ENCODE measurements around the gene TMPRSS9. TPM values are rescaled to one million over a fixed set of nuclear protein-coding genes. Genes with fewer than 3 reads are reported as not detected.

Gene TMPRSS9
- total RNA-seq, 4 donors from 2014 or later: not detected

DNA sequence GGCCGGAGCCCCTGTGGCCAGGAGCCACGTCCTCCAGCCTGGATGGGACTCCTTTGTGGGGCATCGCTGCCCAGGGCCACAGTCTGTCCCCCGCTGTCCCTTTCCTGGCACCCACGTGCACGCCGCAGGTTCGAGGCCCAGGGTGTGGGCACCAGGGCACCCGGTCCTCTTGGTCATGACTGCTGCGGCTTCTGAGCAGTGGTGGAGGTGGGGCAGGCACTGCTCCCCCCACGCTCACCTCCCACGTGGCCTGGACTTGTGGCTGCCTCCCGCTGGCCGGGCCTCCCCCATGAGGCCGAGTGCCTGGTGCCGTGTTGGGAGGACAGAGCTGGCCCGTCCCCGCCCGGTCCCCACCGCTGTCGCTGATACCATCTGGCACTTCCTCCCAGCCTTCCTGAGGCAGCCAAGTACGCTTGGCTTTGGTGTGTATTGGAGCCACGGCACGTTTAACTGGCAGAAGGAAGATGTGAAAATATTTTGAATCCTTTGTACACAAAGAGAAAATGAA, 18.8 kb upstream of the TMPRSS9 start:
- WGBS, 2 donors: 79 to 80% methylated on average over 7 to 13 of the region's 24 CpGs
- Histone ChIP-seq H3K27me3 (no peaks in the 10 kb centered on the region), H3K36me3 (peaks cover 0 to 73% (median 0%) of the 10 kb centered on the region in 3 donors), H3K9me3 (no peaks in the 10 kb centered on the region), H3K27ac (no peak overlapping the region), H3K4me1 (peaks cover 0 to 27% (median 0%) of the 10 kb centered on the region in 4 donors), H3K4me3 (no peak overlapping the region)
- TF ChIP-seq POLR2A (IDR thresholded peaks at IDR 0.05) (no peak), EP300 (IDR thresholded peaks at IDR 0.05) (no peak), CTCF (IDR thresholded peaks at IDR 0.05) (no peak)
- DNase-seq (ENCODE audit: low spot score in 2 of 2): no peak

DNA sequence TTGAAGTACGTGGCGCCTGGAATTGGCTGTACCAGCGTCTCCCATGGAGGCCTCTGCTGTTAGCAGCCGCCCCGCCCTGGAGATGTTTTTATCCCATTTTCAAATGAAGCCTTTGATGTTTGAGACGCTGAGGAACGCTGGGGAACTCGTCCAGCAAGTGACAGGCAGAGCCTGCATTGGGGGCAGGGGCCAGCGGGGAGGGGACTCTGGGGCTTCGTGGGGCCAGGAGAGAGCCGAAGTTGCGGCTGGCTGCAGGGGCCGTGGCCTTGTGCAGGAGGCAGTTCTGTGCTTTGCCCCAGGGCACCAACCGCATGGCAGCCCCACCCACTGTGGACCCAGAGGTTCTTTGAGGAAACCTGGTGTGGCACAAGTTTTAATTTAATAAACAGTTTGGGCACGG, 18.1 kb upstream of the TMPRSS9 start:
- H3K4me3 ChIP-seq: no peak overlapping the region
- TF ChIP-seq EP300 (IDR thresholded peaks at IDR 0.05) (no peak), CTCF (IDR thresholded peaks at IDR 0.05) (no peak), POLR2A (IDR thresholded peaks at IDR 0.05) (no peak)
- H3K9me3 ChIP-seq: no peaks in the 10 kb centered on the region
- no peak overlapping the region for H3K27ac ChIP-seq
- peaks cover 0 to 25% (median 0%) of the 10 kb centered on the region in 4 donors for H3K4me1 ChIP-seq
- no peak for DNase-seq (ENCODE audit: low spot score in 2 of 2)
- H3K27me3 ChIP-seq: no peaks in the 10 kb centered on the region
- WGBS, 2 donors: 75 to 85% methylated on average over 15 of the region's 15 CpGs
- H3K36me3 ChIP-seq: peaks cover 0 to 80% (median 0%) of the 10 kb centered on the region in 3 donors

DNA sequence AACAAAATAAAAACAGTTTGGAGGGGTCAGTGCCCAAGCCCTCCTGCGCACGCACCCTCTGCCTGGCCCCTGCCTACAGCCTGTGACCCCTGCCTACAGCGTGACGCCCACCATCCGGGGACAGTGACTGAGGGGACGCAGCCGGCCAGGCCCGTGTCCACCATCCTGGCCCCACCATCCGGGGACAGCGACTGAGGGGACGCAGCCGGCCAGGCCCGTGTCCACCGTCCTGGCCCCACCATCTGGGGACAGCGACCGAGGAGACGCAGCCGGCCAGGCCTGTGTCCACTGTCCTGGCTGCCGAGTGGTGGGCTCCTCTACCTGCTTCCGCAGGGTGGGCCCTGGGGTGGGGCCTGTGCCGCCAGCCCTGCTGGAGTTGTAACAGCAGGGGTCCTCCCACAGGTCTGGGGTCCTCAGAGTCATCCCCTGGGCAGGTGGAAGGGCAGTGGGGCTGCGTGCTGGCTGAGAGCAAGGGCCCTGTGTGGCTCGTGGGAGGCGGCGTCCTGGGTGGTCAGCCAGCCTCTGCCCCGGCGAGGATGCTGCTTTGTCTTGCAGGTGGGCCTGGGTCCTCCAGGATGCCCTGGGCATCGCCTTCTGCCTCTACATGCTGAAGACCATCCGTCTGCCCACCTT, 17.3 kb upstream of the TMPRSS9 start:
- Histone ChIP-seq H3K27ac (no peak overlapping the region), H3K9me3 (no peaks in the 10 kb centered on the region), H3K4me1 (peaks cover 0 to 17% (median 0%) of the 10 kb centered on the region in 4 donors), H3K27me3 (no peaks in the 10 kb centered on the region), H3K36me3 (peaks cover 0 to 76% (median 0%) of the 10 kb centered on the region in 3 donors), H3K4me3 (no peak overlapping the region)
- WGBS, 2 donors: 90 to 94% methylated on average over 12 to 22 of the region's 29 CpGs
- no peak for DNase-seq (ENCODE audit: low spot score in 2 of 2)
- TF ChIP-seq EP300 (IDR thresholded peaks at IDR 0.05) (no peak), CTCF (IDR thresholded peaks at IDR 0.05) (no peak), POLR2A (IDR thresholded peaks at IDR 0.05) (no peak)

- Histone ChIP-seq H3K27ac (no peak overlapping the region), H3K4me1 (peaks cover 0 to 12% (median 0%) of the 10 kb centered on the region in 4 donors), H3K36me3 (peaks cover 0 to 75% (median 0%) of the 10 kb centered on the region in 3 donors), H3K27me3 (no peaks in the 10 kb centered on the region), H3K9me3 (no peaks in the 10 kb centered on the region), H3K4me3 (no peak overlapping the region)
- no peak for TF ChIP-seq POLR2A (IDR thresholded peaks at IDR 0.05)
- no peak for TF ChIP-seq CTCF (IDR thresholded peaks at IDR 0.05)
- TF ChIP-seq EP300 (IDR thresholded peaks at IDR 0.05): no peak
- 91 to 93% methylated on average over 28 to 31 of the region's 31 CpGs for WGBS, 2 donors
- DNase-seq (ENCODE audit: low spot score in 2 of 2): no peak
Observed at GRCh38 chr19:2343289-2343982, 16.6 kb upstream of the TMPRSS9 start.

DNA sequence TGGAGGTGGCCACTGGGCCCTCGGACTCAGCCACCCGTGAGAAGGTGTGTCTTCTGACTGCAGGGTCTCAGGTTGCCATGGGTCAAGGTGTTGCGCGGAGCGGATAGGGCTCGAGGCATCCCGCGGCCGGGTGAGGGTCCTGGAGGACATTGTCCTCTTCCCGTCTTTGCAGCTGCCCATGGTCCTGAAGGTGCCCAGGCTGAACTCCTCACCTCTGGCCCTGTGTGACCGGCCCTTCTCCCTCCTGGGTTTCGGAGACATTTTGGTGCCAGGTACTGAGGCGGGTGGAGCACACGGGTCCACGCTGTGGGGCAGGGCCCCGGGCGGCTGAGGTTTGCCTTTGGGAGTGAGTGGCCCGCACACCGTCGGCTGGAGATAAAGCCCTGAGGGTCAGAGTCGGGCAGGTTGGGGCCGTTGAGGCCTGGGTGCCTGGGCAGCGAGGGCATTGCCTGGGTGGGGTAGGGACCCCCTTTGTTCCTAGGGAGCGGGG, 15.6 kb upstream of the TMPRSS9 start:
- DNase-seq (ENCODE audit: low spot score in 2 of 2): no peak
- 96% methylated on average over 17 to 22 of the region's 24 CpGs for WGBS, 2 donors
- H3K27me3 ChIP-seq: no peaks in the 10 kb centered on the region

More for the DNA sequence above, 15.6 kb upstream of the TMPRSS9 start:
- Histone ChIP-seq H3K36me3 (peaks cover 0 to 71% (median 0%) of the 10 kb centered on the region in 3 donors), H3K27ac (no peak overlapping the region), H3K4me1 (peaks cover 0 to 12% (median 0%) of the 10 kb centered on the region in 4 donors), H3K4me3 (no peak overlapping the region), H3K9me3 (no peaks in the 10 kb centered on the region)
- TF ChIP-seq EP300 (IDR thresholded peaks at IDR 0.05) (no peak), CTCF (IDR thresholded peaks at IDR 0.05) (no peak), POLR2A (IDR thresholded peaks at IDR 0.05) (no peak)
